Liver (tissue), 3 donors: Measurements from ENCODE around the gene ACER2.

ENCODE experiments used
- HNF4G ChIP-seq: IDR thresholded peaks from 2 replicates; pipeline ENCODE4 v1.6.1; 2016; ENCODE audit warnings: antibody characterized with exemption
- RAD21 ChIP-seq, 2 donors: IDR thresholded peaks; 2 replicates each; pipeline ENCODE4 v1.6.1; 2016; ENCODE audit warnings: antibody characterized with exemption in 2 of 2, mild to moderate bottlenecking in 2 of 2
- TAF1 ChIP-seq: conservative IDR thresholded peaks from 2 replicates; pipeline ENCODE4 v1.6.1; 2016; ENCODE audit warnings: antibody characterized with exemption, mild to moderate bottlenecking
- YY1 ChIP-seq: IDR thresholded peaks from 2 replicates; pipeline ENCODE4 v1.6.1; 2016; ENCODE audit warnings: antibody characterized with exemption, mild to moderate bottlenecking
- TF ChIP-seq, protein P1 (sequence below): fragments of 150-350 bp; IDR thresholded peaks from 2 replicates; pipeline ENCODE4 v1.5.1; 2017; ENCODE audit warnings: improper control_type of control experiment, low read depth, low read length; ENCODE audit not compliant: missing input control
- donor health status: healthy.
- donor health status: healthy.

DNA sequence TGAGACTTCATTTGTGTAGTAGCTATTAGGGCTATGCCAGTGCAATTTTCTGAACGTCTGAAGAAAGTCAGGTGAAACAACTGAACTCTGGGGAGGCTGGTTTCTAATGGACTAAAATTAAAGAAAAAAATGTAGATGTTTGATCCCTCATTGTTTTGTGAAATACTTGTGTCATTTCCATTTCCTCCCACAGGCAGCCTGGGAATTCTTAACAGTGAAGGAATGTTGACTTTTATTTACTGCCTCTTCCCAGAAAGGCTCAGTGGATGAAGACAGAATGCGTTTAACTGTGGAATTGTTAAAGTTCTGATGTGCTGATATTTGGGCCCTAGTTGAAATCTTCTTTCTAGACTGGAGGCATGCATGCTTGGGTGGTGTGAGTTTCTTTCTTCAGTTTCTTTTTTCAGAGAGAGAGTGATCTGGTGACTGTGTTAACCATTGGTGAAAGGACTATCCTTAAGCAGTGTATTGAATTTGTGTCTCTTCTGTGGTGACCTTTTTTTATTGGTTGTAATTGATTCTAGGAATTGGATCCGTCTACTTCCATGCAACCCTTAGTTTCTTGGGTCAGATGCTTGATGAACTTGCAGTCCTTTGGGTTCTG is 15.5 kb downstream of the ACER2 start:
- TF ChIP-seq TAF1 = no peak
- TF ChIP-seq YY1 = no peak
- TF ChIP-seq RAD21 (IDR thresholded peaks at IDR 0.05) = no peak
- TF ChIP-seq HNF4G = no peak
- TF ChIP-seq, protein P1, sequence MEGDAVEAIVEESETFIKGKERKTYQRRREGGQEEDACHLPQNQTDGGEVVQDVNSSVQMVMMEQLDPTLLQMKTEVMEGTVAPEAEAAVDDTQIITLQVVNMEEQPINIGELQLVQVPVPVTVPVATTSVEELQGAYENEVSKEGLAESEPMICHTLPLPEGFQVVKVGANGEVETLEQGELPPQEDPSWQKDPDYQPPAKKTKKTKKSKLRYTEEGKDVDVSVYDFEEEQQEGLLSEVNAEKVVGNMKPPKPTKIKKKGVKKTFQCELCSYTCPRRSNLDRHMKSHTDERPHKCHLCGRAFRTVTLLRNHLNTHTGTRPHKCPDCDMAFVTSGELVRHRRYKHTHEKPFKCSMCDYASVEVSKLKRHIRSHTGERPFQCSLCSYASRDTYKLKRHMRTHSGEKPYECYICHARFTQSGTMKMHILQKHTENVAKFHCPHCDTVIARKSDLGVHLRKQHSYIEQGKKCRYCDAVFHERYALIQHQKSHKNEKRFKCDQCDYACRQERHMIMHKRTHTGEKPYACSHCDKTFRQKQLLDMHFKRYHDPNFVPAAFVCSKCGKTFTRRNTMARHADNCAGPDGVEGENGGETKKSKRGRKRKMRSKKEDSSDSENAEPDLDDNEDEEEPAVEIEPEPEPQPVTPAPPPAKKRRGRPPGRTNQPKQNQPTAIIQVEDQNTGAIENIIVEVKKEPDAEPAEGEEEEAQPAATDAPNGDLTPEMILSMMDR = no peak
